ENCODE results near the gene SULT1C4.

Gene SULT1C4

DNA sequence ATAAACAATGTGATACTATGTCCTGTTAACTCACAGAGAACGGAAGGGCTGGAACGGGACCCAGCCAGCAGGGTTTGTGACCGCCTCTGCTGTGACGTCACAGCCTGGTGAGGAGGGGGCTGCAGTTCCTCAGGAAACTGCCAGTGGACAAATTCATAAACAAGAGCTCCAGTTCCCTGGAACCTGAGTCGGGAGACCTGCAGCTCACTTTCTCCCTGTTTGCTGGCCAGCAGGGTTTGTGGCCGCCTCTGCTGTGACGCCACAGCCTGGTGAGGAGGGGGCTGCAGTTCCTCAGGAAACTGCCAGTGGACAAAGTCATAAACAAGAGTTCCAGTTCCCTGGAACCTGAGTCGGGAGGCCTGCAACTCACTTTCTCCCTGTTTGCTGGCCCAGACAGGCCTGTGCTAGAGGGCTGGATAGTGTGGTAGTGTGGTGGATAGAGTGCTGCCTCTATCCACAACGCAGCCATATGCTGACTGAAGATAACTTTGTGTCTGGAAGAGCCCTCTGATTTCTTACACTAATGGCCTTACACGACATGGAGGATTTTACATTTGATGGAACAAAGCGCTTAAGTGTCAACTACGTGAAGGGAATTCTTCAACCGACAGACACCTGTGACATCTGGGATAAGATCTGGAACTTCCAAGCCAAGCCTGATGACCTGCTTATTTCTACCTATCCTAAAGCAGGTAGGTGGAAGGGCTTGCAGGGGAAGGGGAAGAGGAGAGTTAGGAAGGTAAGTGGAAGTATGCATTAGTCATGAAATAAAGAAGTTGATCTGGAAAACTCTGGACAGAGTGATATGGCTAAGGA, at the start of gene SULT1C4:
TSS of gene SULT1C4 (plus strand) at position 140 of the 816 bp plus-strand sequence. CDS start at position 524, 384 bp downstream.
- no peak for TF ChIP-seq CTCF (IDR thresholded peaks at IDR 0.05; ENCODE audit: low read depth, low read length)
- no peak within 1 kb of the TSS for H3K4me3 ChIP-seq (ENCODE audit: low read depth, low read length)

DNA sequence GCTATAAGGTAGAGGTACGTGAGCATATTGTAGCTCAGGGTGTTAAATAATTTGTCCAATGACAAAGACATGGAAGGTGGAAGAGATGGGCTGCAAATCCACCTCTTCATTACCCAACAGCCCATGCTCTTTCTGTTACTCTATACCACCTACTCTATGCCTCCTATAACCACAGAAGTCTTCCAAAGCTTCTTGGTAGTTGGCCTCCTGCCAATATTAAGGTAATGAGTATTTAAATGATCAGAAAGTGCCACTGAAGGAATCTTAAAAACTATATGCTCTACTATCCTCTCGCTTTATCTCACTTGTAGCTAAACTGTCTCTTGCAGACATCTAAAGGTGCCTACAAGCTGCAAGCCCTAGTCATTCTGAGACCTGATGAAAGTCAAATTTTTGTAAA, 48.0 kb upstream of the SULT1C4 start:
- TF ChIP-seq CTCF (IDR thresholded peaks at IDR 0.05; ENCODE audit: low read depth, low read length), result no peak
- no peak overlapping the region for H3K4me3 ChIP-seq (ENCODE audit: low read depth, low read length)

- TF ChIP-seq CTCF (IDR thresholded peaks at IDR 0.05; ENCODE audit: low read depth, low read length), result no peak
Observed at GRCh38 chr2:108330979-108331378, 46.8 kb upstream of the SULT1C4 start.

GRCh38 chr2:108345951-108346350, 31.8 kb upstream of the SULT1C4 start:
- no peak for TF ChIP-seq CTCF (IDR thresholded peaks at IDR 0.05; ENCODE audit: low read depth, low read length)
- no peak overlapping the region for H3K4me3 ChIP-seq (ENCODE audit: low read depth, low read length)

More at GRCh38 chr2:108330979-108331378, 46.8 kb upstream of the SULT1C4 start:
- no peak overlapping the region for H3K4me3 ChIP-seq (ENCODE audit: low read depth, low read length)

- no peak for TF ChIP-seq CTCF (IDR thresholded peaks at IDR 0.05; ENCODE audit: low read depth, low read length)
- H3K4me3 ChIP-seq (ENCODE audit: low read depth, low read length), result no peak overlapping the region
Observed at GRCh38 chr2:108346827-108347226, 30.9 kb upstream of the SULT1C4 start.

DNA sequence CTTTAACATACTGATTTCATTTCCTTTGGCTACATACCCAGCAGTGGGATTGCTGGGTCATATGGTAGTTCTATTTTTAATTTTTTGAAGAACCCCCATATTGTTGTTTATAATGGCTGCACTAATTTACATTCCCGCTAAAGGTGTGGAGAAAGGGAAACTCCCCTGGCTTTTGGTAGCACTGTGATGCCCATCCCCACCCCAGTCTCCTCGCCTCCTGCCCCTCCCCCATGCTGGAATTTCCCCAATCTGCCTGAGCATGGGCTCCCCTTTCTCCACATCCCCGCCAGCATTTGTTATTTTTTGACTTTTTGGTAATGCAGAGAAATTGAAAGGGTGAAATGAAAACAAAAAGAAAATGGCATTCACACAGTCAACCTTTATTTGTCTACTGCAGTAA, 30.0 kb upstream of the SULT1C4 start:
- no peak overlapping the region for H3K4me3 ChIP-seq (ENCODE audit: low read depth, low read length)
- no peak for TF ChIP-seq CTCF (IDR thresholded peaks at IDR 0.05; ENCODE audit: low read depth, low read length)

- H3K4me3 ChIP-seq (ENCODE audit: low read depth, low read length), result no peak overlapping the region
- no peak for TF ChIP-seq CTCF (IDR thresholded peaks at IDR 0.05; ENCODE audit: low read depth, low read length)
Observed at GRCh38 chr2:108348816-108349570, 28.8 kb upstream of the SULT1C4 start.

All from WI38 (cell line).